Measurements from ENCODE around the gene FNIP2.
"Not testable (repeated sequence)": the region's sequence is repeated elsewhere in the genome, so short reads cannot be mapped to it uniquely, and the experiment has no call there.

Gene FNIP2

DNA sequence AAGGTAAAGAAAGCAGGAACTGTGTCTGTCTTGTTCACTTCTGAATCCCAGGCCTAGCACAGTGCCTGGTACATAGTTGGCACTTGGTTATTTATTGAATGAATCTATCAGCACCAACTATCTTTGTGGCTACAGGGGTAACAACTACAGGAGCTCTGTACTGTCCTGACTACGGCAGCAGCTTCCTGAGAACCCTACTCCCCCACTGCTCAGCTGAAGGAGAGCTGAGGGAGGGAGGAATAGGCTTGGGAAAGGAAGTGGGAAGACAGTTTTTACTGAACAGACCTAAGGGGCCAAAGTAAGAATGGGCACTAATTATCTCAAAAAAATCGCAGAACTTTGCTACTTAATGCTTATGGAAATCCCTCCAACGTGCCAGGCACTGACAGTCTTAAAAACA is 178.0 kb downstream of the FNIP2 start:
- Histone ChIP-seq H3K9me3 (peaks cover 0 to 5% (median under 1%) of the 10 kb centered on the region in 3 donors), H3K4me1 (no peaks in the 10 kb centered on the region), H3K36me3 (no peaks in the 10 kb centered on the region), H3K4me3 (no peak overlapping the region), H3K27me3 (no peaks in the 10 kb centered on the region), H3K27ac (no peak overlapping the region)
- intact Hi-C loops (cut with DNase I; ENCODE audit: low total_unique reads) = no loop called here
- no peak for DNase-seq
- TF ChIP-seq, protein P1, sequence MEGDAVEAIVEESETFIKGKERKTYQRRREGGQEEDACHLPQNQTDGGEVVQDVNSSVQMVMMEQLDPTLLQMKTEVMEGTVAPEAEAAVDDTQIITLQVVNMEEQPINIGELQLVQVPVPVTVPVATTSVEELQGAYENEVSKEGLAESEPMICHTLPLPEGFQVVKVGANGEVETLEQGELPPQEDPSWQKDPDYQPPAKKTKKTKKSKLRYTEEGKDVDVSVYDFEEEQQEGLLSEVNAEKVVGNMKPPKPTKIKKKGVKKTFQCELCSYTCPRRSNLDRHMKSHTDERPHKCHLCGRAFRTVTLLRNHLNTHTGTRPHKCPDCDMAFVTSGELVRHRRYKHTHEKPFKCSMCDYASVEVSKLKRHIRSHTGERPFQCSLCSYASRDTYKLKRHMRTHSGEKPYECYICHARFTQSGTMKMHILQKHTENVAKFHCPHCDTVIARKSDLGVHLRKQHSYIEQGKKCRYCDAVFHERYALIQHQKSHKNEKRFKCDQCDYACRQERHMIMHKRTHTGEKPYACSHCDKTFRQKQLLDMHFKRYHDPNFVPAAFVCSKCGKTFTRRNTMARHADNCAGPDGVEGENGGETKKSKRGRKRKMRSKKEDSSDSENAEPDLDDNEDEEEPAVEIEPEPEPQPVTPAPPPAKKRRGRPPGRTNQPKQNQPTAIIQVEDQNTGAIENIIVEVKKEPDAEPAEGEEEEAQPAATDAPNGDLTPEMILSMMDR (IDR thresholded peaks at IDR 0.05) = no peak

DNA sequence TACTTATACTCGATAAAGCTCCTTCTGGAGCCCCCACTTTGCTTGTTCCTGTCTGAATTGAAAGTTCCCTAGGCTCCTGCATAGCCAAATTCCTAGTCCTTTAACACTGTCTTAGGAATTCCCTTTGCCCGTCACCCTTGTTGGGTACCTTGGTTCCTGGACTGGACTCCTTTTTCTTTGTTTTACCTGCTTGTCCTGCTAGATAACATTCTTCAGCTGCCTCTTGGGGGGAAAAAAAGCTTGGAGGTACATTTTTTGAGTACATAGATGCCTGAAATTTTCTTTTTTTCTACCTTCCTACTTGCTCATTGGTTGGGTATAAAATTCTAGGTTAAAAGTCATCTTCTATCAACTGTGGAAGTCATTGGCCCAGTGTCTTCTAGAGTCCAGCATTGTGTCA is 179.2 kb downstream of the FNIP2 start:
- Histone ChIP-seq H3K27ac (no peak overlapping the region), H3K4me3 (no peak overlapping the region), H3K36me3 (no peaks in the 10 kb centered on the region), H3K27me3 (no peaks in the 10 kb centered on the region), H3K4me1 (no peaks in the 10 kb centered on the region), H3K9me3 (peaks cover 0 to 15% (median 12%) of the 10 kb centered on the region in 3 donors)
- intact Hi-C loops (cut with DNase I; ENCODE audit: low total_unique reads) = no loop called here
- no peak for DNase-seq
- TF ChIP-seq, protein P1 (IDR thresholded peaks at IDR 0.05) = no peak

DNA sequence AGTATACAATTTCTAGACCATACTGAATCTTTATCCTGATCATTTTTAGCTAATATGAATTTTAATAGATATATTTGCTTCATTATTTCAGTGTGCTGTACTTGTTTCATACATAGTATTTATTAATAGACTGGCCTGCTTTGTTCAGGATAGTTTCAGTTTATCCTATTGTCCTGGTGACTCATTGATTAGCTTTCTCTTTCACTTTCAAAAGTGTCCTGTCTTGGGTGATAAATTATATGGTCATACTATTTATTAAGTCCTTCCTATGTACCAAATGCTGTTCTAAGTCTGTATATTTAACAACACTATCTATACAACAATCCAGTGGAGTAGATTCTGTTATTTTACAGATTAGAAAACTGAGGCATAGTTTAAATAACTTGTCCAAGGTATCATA is 180.3 kb downstream of the FNIP2 start:
- Histone ChIP-seq H3K4me1 (no peaks in the 10 kb centered on the region), H3K9me3 (peaks cover 0 to 15% (median 12%) of the 10 kb centered on the region in 3 donors), H3K36me3 (no peaks in the 10 kb centered on the region), H3K27me3 (no peaks in the 10 kb centered on the region), H3K4me3 (no peak overlapping the region), H3K27ac (no peak overlapping the region)
- TF ChIP-seq, protein P1 (IDR thresholded peaks at IDR 0.05) = no peak
- intact Hi-C loops (cut with DNase I; ENCODE audit: low total_unique reads) = no loop called here
- no peak for DNase-seq

DNA sequence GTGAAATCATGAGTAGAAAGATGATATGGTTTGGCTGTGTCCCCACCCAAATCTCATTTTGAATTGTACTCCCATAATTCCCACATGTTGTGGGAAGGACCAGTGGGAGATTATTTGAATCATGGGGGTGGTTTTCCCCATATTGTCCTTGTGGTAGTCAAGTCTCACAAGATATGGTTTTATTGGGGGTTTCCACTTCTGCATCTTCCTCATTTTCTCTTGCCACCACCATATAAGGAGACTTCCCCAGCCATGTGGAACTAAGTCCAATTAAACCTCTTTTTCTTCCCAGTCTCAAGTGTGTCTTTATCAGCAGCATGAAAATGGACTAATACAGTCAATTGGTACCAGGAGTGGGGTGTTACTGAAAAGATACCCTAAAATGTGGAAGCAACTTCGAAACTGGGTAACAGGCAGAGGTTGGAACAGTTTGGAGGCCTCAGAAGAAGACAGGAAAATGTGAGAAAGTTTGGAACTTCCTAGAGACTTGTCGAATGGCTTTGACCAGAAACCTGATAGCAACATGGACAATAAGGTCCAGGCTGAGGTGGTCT is 183.5 kb downstream of the FNIP2 start:
- H3K4me3 ChIP-seq; H3K36me3 ChIP-seq; intact Hi-C loops (cut with DNase I; ENCODE audit: low total_unique reads); DNase-seq; H3K27ac ChIP-seq; H3K4me1 ChIP-seq; H3K27me3 ChIP-seq: not testable (repeated sequence)
- peaks cover 0 to 15% (median 12%) of the 10 kb centered on the region in 3 donors for H3K9me3 ChIP-seq

DNA sequence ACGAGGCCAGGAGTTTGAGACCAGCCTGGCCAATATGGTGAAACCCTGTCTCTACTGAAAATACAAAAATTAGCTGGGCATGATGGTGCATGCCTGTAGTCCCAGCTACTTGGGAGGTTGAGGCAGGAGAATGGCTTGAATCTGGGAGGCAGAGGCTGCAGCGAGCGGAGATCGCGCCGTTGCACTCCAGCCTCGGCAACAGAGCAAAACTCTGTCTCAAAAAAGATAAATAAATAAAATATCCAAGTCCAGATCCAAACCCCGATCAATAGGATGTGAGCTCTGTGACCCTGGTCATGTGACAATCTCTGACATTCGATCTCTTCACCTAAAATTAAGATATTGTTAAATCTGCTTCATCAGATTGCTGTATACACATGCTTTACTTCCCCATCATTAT is 187.5 kb downstream of the FNIP2 start:
- H3K27me3 ChIP-seq; intact Hi-C loops (cut with DNase I; ENCODE audit: low total_unique reads); H3K27ac ChIP-seq; DNase-seq; H3K36me3 ChIP-seq; H3K4me3 ChIP-seq; H3K4me1 ChIP-seq: not testable (repeated sequence)
- H3K9me3 ChIP-seq = peaks cover 0 to 15% (median 12%) of the 10 kb centered on the region in 3 donors

DNA sequence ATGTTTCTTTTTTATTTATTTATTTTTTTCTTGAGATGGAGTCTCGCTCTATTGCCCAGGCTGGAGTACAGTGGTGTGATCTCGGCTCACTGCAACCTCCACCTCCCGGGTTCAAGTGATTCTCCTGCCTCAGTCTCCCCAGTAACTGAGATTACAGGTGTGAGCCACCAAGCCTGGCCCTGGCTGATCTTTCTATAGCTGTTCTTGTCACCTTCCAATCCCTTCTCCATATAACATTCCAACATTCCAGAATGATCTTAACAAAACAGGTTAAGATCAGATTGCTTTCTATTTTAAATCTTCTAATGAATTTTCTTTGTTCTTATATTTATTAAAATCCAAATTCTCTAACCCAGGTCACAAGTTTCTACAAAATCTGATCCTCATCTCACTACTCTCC is 188.1 kb downstream of the FNIP2 start:
- H3K36me3 ChIP-seq; H3K27ac ChIP-seq; intact Hi-C loops (cut with DNase I; ENCODE audit: low total_unique reads); H3K4me1 ChIP-seq; H3K27me3 ChIP-seq; H3K4me3 ChIP-seq; DNase-seq: not testable (repeated sequence)
- peaks cover 0 to 11% (median 10%) of the 10 kb centered on the region in 3 donors for H3K9me3 ChIP-seq

Measured in tibial artery (tissue), 4 donors.